ENCODE data around the gene KRT78.
"Not testable (repeated sequence)": the region's sequence is repeated elsewhere in the genome, so short reads cannot be mapped to it uniquely, and the experiment has no call there.

Gene KRT78

DNA sequence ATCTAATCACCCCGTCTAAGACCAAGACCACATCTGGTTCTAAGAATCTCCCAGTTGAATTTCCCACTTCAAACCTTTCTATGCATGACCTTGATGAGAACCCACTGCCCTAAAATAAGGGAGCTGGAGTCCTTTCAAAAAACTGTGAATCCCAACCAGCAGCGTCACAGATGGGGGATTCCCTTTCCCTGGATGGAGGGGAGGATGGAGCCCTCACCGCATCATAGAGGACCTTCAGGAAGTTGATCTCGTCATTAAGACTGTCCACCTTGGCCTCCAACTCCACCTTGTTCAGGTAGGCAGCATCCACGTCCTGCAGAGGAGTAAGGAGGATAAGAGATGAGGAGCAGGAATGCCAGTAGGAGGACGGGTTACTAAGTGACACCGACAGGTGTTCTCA is 39.6 kb downstream of the KRT78 start:
- FAIRE-seq = no peak

DNA sequence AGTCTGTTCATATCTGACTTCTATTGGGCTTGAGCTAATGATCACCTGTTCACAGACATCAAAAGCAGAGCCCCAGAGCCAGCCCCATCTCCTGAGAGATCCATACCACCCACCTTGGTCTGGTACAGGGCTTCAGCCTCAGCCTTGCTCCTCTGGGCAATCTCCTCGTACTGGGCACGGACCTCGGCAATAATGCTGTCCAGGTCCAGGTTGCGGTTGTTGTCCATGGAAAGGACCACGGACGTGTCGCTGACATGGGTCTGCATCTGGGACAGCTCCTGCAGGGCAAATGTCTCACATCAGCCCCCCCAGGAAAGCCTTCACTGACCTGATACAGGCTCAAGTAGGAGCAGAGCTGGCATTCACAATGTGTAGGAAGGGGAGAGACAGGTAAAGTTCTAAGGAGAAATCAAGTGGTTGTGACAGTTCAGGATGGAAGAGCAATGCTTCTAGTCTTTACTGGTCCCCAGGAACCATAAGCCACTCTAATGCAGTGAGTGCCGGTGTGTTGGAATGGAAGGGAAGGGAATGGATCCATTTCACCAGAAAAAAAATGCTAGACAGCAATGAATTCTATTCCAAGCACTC is 40.1 kb downstream of the KRT78 start:
- no peak for FAIRE-seq

DNA sequence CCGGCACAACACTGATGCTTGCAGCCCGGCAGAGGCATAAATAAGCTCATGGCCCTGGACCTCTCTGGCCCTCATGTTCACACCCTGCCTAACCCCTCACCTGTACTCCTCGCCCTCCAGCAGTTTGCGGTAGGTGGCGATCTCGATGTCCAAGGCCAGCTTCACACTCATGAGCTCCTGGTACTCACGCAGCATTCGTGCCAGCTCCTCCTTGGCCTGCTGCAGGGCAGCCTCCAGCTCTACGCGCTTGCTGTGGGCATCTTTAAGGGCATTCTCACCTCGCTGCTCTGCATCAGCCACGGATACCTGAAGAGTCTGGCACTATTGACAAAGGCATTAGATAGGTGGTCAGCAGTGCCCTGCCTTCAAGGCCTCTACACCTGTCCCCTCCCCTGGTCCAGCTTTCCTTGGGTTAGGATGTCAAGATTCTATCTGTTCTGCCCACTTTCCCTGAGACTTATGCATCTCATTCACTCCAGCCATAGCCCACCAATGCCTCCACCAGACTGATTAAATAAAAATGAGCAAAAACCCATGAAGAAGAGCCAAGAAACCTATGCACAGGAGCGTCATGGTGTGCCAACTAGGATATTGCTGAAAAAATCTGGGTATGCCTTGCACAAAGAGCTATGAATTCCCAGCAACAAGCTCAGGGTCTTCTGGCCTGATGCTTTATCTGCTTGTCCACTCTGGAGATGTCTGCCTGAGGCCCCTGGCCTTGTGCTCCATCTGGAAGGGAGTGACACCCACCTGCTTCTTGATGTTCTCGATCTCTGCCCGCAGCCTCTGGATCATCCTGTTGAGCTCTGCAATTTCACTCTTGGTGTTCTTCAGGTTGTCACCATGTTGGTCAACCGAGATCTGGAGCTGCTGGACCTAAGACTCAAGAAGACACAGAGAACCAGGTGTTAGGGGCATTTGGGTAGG is 41.0 kb downstream of the KRT78 start:
- no peak for FAIRE-seq

DNA sequence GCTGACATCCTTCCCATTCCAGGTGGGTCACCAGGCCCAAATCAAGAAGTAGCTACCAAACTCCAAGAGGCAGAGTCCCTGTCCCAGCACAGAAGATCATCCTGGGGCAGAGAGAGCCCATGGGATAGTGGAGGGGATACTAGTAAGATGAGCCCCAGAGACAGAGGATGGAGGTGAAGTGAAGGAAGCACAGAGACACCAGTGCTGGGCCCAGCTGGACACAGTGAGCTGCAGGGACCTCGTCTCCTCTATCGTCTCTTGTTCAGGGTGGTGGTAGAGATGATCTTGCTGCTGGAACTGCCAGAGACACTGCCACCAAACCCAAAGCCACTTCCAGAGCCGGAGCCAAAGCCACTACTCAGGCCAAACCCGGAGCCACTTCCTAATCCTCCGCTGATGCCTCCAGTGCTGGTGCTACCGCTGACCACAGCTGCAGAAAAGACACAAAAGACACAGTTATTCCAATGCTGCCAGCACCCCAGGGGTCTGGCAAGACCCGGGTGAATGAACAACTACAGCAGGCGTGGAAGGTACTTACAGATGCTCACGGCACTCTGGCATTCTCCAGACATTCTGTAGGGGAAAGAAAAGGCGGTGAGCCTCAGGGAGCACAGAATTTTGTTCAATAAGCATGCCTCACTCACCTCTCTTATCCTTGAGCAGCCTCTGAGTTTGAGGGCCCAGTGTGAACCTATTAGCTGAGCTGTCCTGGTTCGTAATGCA is 41.8 kb downstream of the KRT78 start:
- FAIRE-seq = no peak

DNA sequence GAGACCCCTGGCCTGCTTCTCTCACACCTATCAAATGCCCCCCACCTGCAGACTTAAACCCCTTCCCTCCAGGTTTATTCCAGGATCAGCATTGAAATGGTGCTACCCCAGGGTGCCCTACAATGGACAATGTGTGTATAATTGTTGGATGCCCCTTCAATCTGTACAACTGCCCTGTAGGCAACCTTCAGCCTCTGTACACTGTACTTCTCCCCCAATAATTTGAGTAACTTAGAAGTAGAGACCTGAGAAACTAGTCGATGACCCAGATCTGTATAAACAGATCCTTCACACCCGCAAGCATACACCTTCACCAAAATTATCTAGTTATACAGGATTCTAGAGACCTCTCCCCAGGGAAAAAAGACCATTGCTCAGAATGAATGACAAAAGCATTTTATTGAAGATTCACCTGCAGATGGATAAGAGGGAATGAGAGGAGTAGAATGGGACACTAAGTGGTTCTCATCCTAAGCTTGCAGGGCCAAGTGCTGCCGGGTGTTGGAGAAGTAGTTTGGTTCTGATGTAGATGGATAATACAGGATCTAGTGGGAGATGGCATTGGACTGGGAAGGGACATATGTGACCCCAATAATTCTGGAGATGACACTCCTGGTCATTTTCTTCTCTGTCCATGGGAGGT is 42.5 kb downstream of the KRT78 start:
- no peak for FAIRE-seq

DNA sequence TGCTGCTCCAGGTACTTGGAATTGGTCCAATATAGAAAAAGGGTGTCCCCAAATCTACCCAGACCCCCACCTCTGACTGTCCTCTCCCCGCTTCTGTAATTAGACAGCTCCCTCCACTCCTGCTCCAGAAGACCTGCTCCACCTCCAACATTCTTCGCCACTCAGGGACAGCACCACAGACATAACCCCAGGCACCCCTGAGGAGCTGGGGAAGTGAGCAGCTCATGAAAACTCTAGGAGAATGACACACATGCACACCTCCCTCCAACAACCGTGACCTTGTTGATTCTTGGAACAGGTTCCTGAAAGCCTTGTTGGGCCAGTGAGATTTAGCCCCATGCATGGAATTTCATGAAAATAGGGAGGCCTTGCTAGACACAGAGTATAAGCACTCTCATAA is 43.1 kb downstream of the KRT78 start:
- FAIRE-seq = no peak

DNA sequence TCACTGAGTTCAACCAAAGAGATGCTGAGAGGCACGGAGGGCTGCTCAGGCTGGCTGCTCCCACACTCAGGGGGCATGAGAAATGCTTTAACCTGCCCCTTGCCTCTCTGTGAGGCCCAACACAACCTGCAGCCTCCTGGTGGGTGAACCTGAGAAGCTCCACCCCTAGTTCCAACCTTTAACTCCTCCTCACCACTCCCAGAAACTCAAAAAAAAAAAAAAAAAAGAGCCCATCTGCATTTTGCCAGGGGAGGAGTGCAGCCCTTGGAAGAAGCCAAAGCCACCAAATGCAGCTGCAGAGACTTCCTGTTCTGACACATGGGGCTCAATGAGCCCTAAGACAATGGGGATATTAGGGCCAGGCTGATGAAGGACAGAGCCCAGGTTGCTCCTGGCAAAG is 43.8 kb downstream of the KRT78 start:
- FAIRE-seq = no peak

DNA sequence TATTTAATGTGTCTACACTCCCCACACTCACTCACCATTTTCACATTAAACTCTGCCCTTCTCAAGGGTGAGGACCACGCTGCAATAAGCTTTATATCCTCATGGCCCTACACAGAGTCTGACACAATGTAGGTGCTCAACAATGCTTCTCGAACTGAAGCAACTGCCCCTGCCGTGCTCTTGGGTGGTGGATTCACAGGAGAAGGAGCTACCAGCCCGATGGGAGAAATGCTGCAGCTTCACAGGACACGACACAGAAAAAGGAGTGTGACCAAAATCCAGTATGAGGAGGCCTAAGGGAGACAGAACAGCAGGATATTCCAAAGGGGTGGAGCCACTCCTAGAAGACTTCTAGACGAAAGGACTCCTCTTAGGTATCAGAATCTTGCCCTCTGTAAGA is 46.4 kb downstream of the KRT78 start:
- FAIRE-seq = no peak

DNA sequence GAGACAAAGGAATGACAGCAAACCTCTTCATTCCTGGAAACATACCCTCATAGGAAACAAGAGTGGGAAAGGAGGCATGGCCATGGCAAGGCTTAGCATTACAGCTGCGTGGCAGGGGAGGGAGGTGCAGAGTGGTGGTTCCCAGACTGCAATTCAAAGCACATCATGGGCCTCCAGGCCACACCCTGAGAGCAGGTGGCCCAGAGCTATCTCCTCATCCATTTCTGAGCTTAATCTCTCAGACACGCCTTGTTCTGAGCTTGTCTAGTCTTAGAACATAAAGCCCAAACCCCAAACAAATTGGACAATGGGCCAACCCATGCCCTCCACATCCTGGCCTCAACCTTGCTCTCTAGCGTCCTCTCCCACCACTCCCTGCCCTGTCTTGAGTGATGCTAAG is 47.0 kb downstream of the KRT78 start:
- no peak for FAIRE-seq

DNA sequence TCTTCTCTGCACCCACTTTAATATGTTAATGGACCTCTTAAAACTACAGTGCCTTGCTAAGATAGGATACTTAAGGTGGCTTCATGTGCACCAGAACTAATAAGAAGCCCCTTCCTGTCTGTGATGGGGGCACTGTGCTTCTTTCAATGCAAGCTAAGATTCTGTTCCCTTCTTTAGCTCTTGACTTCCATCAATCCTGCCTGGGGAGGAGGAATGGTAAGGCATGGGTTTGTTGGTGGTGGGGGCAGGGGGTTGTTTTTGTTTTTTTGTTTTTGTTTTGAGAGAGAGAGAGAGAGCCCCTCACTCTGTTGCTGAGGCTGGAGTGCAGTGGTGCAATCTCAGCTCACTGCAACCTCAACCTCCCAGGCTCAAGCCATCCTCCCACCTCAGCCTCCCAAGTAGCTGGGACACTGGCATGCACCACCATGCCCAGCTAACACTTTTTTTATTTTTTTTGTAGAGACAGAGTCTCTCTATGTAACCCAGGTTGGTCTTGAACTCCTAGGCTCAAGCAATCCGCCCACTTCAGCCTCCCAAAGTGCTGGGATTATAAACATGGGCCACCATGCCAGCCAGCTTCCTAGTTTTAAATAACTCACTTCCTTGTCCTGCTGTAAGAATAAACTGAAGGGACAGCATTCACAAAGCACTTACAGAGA is 48.4 kb downstream of the KRT78 start:
- no peak for FAIRE-seq

DNA sequence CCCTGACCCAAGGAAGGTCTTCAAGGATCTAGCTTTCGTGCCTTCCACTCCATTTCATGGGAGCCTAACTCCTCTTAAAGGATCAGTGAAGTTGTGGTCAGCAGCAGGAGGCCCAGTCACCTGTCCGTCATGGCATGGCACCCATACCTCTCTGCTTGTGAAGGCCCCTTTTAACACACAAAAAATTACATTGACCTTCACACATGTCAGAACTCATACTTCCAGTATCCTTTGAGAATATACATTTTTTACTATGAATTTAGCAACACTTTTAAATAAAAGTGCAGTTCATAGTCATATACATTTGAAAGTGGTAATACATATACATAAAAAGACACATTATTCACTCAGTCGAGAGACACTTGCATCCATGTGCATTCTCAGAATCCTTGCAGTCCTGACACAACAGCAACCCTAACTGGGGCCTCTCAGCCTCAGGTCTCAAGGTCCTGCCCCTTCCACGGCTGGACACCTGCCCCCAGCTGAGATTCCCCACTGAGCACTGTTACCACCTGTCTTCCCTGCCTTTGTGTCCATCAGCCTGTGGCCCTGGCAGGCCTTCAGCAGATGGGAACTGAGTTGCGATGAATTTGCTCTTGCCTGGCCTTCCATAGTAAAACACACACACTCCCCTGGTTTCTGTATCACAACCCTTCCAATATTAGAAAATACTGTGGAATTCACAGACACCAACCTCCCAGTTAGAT is 49.1 kb downstream of the KRT78 start:
- no peak for FAIRE-seq

DNA sequence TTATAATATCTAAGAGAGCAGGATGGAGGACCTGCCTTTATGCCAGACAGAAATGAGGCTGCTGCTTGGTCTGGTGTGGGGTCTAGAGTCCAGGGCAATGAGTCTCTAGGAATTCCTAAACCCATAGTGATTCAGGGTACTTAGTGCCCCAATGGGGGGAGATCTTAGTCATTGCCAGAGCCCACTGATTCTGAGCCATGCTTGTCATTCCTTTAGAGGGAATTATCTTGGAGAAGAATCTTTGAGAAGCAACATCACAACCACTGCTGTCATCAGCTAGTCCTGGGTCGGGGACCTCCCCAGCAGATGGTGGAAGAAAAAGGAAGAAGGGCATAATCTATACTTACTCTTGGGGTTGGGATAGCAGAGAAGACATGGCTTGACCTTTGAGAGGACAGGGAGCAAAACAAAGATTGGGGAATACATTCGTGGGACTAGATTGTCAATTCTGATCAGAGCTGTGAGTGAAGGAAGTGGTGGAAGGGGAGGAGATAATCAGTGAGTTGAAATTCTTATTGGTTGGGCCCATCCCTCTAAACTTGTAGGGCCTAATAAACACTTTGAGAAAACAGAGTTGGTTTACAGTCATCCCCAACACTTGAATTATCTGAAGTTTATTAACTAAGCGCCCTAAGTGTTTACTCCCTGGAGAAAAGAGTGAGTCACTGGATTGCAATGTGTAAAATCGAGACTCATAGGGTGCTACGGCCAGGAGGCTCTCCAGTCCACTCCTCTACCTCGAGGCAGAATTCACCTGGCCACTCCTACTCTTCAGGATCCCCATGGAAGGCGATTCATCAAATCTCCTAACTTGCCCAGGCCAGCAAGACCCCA is 49.9 kb downstream of the KRT78 start:
- FAIRE-seq = no peak

DNA sequence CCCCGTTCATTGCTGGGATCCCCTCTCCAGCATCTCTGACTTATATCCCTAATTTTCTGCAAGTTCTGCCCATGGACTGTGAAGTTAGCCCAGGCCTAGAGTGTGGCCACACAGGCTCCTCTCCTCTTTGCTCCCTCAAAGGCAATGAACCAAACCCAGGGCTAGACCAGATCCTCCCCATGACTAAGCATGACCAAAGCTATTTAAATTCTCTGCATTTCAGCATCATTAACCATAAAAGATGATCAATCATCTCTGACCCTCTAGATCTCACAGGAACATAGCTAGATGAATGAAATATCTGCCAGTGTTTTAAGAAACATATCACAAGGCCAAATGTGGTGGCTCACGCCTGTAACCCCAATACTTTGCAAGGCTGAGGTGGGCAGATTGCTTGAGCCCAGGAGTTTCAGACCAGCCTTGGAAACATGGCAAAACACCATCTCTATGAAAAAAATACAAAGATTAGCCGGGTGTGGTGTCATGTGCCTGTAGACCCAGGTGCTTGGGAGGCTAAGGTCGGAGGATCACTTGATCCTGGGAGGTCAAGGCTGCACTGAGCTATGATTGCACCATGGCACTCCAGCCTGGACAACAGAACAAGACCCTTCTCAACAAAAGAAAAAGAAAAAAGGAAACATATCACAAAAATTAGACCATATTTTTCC is 50.7 kb downstream of the KRT78 start:
- no peak for FAIRE-seq

DNA sequence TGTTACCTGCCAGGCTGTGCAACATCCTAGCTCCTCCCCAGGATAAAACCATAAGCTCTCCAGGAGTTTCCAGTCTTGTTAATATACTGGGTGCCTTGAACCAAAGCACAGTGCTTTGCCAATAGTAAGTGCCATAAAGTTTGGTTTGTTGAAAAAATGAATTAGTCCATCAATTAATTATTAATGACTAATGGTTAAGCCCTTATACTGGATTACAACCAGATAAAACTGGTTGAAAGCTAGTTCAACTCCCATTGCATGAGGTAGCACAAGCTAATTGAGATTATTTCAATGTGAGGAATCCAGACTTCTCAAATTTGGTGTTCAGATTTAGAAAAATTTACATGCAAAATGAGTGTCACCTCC is 51.3 kb downstream of the KRT78 start:
- no peak for FAIRE-seq

DNA sequence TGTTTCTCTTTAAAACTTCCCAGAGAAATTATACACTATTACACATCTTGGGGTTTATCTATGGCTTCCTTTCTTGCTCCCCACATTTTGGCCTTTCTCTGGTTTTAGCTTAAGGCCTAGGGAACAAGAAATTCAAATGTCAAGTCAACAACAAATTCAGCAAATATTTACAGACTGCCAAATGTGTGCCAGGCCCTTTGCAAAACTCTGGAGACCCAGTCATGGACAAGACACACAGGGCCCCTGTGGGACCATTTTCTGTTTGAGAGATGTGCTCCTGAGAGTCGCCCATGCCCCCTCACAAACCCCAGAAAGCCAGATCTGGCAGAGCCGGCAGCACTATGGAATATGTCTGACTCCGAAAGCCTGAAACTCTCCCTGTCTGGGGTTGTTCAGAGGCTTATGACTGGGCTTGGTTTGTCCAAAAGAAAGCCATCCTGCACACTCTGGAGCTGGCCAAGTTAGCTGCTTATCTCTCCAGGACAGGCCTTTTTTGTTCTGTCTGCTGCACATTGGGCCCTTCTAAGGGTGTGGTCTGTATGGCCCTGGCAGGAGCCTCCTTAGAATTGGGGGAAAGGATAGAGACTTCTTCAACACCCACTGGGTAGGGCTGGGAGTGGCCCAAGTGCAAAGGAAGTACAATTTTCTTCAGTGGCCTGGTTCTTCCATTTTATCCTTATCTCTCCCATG is 51.8 kb downstream of the KRT78 start:
- no peak for FAIRE-seq

DNA sequence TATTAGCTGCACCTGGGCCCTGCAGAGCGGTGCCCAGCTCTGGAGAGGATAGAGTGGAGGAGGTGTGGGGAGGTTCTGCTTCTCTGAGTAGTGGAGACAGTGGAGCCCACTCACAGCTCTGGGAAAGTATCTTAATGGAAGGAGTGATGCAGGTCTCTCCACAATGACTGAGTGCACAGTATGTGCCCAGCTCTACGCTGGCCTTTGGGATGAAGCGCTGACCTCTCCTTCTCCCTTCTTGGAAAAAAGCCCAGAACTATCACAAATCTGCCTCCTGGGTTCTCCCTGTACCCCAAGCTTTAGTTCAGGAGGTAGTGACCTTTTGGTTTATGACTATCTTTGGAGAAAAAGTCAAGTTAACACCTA is 52.4 kb downstream of the KRT78 start:
- no peak for FAIRE-seq

DNA sequence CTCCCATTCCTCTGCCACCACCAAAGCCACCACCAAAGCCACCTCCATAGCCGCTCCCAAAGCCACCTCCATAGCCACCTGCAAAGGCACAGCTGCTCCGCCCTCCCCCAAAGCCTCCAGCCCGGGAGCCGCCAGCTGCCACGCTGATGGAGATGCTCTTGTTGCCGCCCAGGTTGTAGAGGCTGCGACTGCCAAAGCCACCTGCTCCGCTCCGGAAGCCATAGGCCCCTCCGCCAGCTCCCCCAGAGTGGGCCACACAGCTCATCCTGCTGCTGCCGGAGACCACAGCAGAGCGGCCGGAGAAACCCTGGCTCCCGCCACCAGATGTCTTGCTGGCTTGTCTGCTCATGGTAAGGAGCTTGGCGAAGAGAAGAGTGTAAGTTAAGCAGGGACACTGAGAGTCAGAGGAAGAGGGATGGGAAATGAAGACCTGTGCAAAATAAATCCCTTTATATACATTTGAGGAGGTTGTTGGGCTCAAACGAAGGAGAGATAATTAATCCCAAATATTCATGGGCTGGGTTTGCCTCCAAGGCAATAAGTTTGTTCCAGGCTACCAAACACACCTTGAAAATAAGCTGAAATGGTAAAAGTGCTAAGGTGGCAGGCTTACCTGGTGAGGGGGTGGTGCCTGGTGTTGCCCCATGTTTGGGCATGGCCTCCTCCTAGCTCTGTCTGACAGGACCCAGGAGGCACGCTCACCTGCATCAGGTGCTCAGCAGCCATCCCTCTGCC is 52.9 kb downstream of the KRT78 start, which contains the start of gene KRT3:
KRT3 (minus strand) TSS at position 424 of the 735 bp plus-strand sequence; CDS start at position 349, 75 bp downstream.
- no peak for FAIRE-seq

DNA sequence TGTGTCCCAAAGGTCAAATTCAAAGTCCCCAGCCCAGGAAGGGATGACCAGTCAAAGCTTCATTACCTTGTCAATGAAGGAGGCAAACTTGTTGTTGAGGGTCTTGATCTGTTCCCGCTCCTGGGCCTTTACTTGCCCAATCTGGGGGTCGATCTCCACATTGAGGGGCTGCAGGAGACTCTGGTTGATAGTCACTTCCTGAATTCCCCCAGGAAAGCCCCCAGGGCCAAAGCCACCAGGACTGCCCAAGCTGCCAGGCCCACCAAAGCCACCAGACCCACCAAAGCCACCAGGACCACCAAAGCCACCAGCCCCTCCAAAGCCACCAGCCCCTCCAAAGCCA is 53.5 kb downstream of the KRT78 start:
- FAIRE-seq = not testable (repeated sequence)
